ENCODE results near the gene RPL14.
"Not testable (repeated sequence)": the region's sequence is repeated elsewhere in the genome, so short reads cannot be mapped to it uniquely, and the experiment has no call there.

Gene RPL14

DNA sequence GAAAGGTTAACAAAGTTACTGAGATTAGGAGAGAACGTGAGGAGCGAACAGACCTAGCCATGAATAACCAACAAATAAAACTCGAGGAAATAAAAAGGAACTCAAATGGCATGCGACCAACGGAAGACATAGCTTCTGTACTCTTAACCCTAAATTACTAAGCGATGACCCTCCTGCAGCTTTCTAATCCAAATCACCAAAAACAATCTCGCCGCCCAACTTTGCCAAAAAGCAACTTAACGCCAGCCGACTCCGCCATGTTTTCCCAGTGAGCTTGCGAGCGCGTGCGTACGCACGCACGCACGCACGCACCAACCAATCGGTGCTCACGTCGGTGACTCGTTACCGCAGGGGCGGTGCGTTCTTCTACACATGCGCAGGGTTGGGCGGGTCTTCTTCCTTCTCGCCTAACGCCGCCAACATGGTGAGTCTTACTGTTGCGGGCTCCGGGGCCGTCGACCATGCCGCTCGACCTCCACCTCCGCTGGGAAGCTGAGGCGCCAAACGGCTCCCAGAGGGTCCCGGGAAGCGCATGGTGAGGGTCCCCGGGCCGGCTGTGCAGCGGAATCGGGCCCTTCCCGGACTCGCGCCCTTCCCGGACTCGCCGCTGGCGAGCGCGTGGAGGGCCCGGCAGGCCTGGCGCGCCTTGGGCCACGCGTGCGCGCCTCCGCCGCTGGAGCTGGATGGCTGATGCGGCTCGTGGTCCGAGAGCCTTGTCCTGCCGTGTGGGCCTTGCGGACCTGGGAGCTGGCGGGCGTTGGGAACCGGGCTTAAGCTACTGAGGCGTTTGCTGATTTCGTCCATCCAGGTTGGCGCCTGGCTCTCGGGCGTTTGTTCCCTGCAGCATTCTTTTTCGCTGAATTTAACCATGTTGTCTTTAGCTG, at the start of gene RPL14:
Gene RPL14, plus strand, starts transcription at position 400 of the 884 bp plus-strand sequence. Its CDS starts 133 bp downstream, at position 533.
- DNase-seq (ENCODE audit: low read depth) = peak; percentile 87

DNA sequence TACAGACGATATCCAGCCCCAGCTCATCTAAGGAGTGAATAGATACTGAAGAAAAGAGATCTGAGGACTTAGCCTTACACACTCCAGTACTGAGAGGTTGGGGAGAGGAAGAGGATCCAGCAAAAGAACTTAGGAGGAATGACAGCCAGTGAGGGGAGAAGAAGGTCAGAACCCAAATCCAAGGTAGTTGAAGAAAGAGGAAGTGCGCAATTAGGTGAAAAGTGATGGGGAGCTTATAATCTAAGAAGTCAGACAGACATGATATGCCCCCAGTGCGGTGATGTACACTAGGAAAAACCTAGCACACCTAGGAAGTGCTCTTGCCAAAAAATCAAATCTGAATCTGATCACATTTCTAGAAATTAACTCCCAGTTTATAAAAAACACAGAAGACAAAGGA, 49.5 kb upstream of the RPL14 start:
- DNase-seq (ENCODE audit: low read depth) = no peak

DNA sequence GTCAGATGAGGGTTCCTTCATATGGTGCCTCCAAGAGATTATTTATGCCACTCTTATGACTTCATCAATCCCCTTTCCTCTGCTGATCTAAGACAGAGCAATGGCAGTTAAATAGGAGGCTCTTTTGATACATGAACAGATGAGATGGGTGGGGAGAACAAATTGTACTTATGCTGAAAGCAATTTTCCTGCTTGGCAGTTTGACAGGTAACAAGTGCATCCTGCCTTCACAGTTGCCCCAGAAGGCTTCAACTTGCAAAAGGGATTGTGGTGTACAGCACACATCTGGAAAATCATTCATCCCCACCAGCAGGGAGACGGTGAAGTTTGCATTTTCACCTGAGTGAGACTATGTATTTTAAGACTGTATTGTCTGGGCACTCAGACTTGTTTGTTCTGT, 42.9 kb upstream of the RPL14 start:
- DNase-seq (ENCODE audit: low read depth) = no peak

DNA sequence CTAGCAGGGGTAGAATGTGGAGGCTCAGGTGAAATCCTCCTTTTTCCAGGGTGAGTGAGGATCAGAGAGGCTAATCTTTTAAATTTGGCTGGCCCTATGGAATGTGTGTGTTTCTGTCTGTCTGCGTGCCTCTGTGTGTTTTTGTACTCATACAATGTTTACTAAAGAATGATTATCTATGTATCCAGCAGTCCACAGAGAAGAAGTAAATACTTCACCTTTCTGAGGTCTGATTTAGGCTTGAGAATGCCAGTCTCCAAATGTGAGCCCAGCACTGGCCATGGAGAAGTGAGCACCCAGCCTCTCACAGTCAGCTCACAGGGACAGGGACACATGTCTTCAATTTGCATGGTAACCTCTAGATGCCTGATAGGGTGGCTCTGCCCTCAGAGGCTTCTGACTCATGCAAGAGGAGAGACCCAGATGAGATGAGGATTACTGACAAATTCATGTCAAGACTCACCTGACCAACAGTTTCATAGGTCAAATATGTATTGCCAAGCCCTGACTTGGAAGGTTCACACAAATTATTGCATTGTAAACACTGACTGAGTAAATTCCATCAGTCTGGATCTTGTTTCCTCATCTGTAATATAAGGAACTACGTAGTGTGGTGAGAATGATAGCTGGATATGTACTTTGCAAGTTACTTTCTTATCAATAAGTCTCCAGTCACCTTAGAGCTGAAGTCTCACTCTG, 39.1 kb upstream of the RPL14 start:
- no peak for DNase-seq (ENCODE audit: low read depth)

DNA sequence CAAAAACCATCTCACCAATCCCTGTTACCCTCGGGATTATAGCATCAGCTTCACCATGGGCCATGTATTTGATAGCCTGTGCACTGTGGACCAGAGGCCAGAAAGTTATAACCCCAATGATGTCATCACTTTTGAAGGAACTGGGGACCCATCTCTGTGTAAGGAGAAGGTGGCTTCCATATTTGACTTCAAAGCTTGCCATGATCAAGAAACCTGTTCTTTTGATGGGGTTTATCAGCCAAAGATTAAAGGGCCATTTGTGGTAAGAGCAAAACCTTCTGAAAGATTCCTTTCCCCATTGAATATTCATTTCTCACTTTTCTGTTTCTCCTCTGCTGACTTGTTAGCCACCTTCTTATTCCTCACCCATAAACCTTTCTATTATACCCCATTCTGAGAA, 34.3 kb upstream of the RPL14 start:
- no peak for DNase-seq (ENCODE audit: low read depth)

DNA sequence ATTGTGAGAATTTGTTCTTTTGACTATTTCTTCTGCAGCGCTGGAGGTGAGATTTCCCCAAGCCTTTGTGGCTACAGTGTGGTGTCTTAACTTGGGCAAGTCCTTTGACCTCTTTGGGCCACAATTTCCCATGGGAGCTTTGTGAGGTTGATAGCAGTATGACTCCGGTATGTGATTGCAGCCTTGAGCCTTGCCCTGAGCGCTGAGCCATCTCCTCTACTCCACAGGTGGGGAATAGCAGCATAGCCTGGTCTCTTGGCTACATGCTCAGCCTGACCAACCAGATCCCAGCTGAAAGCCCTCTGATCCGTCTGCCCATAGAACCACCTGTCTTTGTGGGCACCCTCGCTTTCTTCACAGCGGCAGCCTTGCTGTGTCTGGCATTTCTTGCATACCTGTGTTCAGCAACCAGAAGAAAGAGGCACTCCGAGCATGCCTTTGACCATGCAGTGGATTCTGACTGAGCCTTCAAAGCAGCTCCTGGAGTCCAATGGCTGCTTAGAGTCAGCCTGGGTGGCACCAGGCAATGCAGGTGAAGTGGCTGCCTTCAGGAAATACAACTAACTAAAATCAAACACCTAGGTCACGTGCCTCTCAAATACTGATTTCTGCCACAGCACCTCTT, 30.0 kb upstream of the RPL14 start:
- DNase-seq (ENCODE audit: low read depth) = no peak

DNA sequence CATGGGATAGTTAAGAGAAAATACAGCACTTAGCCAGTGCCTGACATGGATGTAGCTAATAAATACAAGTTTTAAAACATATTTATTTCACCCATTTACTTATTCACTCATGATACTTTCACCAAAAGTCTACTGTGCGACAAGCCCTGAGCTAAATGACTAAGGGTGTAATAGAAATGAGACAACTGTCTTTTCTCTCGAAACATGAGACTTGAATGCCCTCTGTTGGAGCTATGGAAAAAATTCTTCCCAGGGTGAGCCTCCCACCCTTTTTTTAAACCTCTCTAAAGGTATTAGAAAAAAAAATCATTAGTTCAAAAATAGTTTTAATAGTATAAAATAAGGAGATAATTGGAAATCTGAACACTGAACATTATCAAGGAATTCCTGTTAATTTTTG, 24.3 kb upstream of the RPL14 start:
- DNase-seq (ENCODE audit: low read depth) = no peak

DNA sequence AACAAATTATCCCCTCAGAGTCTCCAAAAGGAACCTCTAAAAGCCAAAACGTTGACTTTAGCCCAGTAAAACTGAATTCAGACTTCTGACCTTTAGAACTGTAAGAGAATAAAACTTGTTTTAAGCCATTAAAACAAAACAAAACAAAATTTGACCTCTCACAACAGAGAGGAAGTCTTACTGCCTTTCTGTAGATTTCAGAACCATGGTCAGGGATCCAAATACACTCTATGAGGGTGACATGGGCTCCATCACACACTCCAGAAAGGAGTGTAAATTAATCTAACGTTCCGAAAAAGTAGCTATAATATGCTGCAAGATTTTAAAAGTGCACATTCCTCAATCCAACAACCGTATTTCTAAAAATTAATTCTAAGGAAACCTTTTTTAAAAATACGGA, 19.2 kb upstream of the RPL14 start:
- DNase-seq (ENCODE audit: low read depth) = no peak

DNA sequence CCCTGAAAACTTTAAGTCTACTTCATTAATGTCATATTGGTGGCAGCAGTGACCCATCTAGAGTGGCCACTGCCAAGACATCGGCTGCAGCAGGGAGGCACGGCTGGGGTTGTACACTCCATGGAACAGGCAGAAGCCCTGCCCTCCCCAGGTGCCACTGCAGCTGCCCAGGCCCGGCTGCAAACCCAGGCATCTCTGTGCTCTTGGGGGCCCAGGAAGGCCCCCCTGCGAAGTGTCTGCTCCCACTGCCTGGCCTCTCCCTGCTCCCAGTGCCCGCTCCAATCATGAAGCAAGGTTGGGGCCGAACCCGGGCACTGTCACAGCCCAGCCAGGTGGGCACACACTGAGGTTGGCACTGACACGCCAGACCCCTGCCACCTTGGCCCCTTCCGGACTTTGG, 12.1 kb upstream of the RPL14 start:
- DNase-seq (ENCODE audit: low read depth) = no peak

DNA sequence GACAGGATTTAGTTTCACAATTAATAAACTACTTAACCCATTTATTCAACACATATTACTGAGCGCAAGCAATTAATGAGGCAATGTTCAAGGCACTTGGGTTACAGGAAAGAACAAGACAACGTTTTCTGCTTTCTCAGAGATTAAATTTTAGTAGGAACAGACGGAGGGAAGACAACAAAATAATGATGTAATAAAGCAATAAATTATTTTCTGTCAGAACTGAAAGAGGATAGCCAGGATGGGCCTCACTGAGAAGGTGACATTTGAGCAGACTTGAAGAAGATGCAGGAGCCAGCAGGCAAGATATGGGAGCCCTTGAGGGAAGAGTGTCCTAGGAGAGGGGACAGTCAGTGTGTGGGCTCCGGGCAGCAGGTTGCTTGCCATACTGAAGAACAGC, 11.3 kb upstream of the RPL14 start:
- no peak for DNase-seq (ENCODE audit: low read depth)

DNA sequence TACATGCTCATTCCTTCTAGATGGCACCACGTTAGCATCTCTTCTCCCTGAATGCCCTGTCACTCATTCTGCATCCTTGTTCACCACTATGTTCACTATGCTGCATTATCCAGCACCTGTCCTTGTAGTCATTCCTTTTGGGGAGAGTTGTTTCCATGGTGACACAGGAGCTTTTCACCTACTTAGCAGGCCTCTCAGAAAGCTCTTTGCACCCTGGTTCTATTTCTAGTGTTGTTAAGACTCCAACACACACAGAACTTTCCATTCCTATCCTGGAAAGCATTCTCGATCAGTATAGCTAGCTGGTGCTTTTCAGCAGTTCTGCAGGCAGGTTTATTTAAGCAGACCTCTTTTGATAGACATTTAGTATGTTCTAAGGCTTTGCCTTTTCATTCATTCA, 6.7 kb upstream of the RPL14 start:
- no peak for DNase-seq (ENCODE audit: low read depth)

DNA sequence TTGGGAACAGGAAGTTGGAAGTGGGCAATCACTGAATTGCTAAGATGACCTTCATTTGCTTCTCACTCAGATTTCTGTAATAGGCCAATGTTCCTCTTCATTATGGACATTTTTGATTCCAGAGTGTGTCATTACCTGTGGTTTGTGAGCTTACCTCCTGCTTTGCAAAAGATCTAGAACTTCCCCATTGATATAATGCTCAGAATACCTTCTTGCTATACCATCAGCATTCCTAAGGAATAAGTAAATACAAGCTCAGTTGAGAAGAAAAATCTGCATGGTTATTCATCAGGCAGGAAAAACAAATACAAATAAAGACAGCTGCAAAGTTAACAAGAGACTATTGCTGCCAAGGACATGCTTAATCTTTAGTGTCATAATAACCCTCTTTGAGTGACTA, 5.6 kb upstream of the RPL14 start:
- DNase-seq (ENCODE audit: low read depth) = no peak

DNA sequence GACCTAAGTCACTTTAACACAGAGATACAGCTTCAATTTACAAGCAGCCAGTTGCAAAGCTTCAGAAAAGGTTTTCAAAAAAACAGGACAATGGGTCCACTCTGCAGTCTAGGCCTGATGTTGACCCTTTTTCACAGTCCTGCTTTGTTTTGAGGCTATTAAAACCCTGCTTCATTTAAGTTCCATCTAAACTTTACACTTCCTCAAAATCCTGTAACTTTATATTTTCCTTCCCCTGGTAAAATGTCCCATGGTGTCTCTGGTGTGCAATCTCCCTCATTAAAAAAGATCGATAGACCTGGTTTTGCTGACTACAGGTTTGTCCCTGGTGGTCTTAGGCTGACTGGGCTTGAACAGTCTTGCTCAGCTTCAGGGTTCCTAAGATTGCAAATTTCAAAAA, 5.1 kb upstream of the RPL14 start:
- no peak for DNase-seq (ENCODE audit: low read depth)

DNA sequence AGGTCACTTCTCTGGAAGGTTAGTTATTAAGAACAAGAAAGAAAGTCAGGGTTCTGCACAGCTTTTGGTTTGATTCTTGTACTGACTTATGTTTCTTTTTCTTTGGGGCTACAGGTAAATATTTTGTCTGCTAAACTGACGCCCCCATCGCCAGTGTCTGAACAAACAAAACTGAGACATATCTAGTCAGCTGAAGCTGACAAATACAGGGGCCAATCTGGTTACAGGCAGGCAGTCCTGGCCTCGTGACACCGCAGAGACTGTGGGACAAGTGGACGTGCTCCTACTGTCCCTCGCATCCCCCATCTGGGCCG, 4.6 kb upstream of the RPL14 start:
- DNase-seq (ENCODE audit: low read depth) = no peak

DNA sequence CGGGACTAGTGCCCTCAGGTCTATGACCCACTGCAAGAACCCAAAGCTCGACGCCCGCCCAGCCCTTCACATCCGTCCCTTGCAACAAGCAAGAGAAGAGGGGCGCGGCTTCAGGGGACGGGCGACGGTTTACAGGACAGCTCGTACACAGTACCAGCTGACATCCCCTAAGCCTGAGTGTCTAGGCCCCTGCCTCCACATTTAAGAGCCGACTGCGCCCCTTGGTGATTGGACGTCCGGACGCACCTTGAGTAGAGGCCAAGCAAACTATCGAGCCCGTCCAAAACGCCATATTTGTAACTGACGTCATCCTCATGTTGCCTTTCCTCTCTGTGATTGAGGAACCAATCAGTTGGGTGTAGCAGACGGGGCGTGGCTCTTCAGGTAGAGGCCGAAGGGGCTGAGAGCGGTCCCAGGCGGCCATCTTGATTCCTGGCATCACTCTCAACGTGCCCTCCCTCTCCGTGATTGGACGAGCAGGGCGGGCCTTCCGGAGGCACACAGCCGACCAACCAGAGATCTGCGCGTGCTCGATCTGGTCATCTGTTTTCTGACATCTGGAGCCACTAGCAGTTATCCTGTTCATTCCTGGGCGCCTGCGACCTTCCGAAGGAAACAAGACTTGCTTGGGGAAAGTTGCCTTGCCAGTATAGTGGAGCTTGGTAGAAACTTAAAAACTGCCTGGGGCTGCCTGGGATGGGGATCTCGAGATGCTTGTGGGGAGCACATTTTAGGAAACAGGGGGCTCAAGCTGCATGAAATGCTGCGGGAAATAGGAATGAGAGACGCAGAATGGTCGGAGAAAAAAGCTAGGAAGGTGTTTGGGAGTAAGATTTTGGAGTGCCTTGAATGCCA, 4.0 kb upstream of the RPL14 start:
- DNase-seq (ENCODE audit: low read depth) = peak; percentile 94

DNA sequence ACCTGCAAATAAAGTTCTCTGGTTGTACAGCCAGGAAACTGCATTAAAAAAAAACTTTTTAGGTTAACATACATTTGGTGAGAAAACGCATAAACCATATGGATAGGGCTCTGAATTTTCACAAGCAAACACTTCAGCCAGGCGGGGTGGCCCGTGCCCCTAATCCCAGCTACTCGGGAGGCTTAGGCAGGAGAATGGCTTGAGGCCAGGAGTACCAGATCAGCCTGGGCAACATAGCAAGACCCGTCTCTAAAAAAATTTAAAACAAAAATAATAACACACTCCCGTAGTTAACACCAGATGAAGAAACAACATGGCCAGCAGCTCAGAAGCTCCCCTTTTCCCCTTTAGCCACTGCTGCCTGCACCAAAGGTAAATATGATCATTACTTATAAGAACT, 3.2 kb upstream of the RPL14 start:
- DNase-seq (ENCODE audit: low read depth) = no peak

DNA sequence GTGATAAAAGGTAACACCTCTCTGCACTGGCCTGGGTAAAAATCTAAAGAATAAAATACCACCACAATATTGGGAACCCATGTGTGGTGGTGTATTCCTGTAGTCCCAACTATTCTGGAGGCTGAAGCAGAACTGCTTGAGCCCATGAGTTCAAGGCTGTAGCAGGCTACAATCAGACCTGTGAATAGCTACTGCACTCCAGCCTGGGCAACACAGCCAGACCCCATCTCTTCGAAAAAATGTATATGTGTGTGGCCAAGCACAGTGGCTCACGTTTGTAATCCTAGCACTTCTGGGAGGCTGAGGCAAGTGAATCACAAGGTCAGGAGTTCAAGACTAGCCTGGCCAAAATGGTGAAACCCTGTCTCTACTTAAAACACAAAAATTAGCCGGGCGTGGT, 1.8 kb upstream of the RPL14 start:
- DNase-seq (ENCODE audit: low read depth) = no peak

DNA sequence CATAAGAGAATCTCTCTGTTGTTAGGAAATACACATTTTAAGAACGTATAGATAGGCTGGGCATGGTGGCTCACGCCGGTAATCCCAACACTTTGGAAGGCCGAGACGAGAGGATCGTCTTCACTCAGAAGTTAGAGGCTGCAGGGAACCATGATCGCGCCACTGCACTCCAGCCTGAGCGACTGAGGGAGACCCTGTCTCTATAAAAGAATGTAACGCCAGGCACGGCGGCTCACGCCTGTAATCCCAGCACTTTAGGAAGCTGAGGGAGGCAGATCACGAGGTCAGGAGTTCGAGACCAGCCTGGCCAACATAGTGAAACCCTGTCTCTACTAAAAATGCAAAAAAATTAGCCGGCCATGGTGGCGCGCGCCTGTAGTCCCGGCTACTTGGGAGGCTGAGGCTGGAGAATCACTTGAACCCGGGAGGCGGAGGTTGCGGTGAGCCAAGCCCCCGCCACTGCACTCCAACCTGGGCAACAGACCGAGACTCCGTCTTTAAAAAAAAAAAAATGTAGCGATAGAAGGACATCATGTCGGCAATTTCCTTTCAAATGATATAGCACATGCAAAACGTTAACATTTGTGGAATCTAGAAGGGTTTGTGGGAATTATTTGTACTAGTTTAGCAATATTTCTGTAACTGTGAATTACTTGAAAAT, 730 bp upstream of the RPL14 start:
- no peak for DNase-seq (ENCODE audit: low read depth)

DNA sequence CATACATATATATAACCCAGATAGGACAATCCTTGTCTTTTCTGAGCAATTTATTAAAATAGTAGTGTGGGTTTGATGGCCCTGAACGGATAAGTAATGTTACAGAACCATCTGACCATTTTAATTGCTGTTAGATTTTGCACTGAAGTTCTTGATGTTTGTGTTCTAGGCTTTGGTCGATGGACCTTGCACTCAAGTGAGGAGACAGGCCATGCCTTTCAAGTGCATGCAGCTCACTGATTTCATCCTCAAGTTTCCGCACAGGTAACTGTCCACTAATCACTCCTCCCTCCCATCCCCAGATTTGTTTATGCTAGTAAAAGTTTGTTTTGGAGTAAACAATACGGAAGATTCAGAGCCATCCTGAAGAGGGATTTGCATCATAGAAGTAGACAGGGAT, 1.3 kb downstream of the RPL14 start:
- DNase-seq (ENCODE audit: low read depth) = no peak

DNA sequence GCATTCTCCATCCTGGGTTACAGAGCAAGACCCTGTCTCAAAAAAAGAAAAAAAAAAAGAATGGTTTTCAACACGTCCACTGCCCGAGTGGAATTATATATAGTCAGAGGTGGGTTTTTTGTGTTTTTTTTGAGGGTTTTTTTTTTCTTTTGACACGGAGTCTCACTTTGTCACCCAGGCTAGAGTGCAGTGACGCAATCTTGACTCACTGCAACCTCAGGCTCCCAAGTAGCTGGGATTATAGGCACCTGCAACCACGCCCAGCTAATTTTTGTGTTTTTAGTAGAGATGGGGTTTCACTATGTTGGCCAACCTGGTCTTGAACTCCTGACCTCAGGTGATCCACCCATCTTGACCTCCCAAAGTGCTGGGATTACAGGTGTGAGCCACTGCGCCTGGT, 3.3 kb downstream of the RPL14 start:
- not testable (repeated sequence) for DNase-seq (ENCODE audit: low read depth)

DNA sequence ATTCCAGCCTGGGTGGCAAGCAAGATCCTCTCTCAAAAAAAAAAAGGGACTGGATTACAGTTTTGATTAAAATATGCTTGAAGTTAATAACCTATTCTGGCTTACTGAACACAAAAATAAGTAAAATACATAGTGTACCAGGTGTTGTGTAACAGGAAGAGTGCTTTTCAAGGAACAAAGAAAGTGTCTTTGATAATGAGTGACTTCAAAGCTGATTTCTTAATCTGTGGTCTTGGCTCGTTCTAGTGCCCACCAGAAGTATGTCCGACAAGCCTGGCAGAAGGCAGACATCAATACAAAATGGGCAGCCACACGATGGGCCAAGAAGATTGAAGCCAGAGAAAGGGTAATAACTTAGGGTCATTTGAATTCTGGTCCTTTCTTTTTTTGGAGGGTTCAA, 4.0 kb downstream of the RPL14 start:
- DNase-seq (ENCODE audit: low read depth) = no peak

DNA sequence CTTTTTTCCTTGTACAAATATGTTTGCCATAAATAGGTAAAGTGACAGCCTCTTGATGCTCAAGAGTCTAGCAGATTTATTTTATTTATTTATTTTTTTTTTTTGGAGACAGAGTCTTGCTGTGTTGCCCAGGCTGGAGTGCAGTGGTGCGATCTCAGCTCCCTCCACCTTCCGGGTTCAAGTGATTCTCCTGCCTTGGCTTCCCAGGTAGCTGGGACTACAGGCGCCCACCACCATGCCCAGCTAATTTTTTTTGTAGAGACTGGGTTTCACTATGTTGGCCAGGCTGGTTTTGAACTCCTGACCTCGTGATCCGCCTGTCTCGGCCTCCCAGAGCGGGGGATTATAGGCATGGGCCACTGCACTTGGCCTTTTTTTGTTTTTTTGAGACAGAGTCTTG, 5.7 kb downstream of the RPL14 start:
- not testable (repeated sequence) for DNase-seq (ENCODE audit: low read depth)

Data from HS-27A (cell line).